NCI-H187 treated with DMSO at 0.1 percent for 48 hours (cell line): ENCODE data around the gene ATMIN.
A peak's percentile ranks its signal among the peaks of the same experiment; 100 is the strongest.

Experiments used
- DNase-seq: peaks from one replicate; lab custom pipeline; 2025; lab: John Stamatoyannopoulos, UW

ATMIN gene

DNA sequence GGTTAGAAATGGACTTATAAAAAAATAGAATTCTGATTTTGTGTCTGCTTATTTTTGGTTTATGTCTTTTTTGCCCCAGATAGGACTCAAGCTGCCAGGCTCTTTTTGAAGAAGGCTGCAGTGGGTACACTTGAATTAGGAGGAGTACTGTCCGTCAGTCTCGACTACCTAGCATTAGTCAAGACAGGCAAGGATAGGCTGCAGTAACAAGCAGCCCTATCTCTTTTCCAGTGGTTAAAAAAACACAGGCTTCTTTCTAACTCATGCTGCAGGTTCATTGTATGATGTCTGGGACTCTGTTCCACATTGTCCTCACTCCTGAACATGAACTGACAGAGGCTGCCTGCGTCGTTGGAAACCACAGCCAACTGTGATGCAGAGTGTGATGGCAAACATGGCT lies 33.4 kb downstream of the ATMIN start:
- no peak for DNase-seq

GRCh38 chr16:81070979-81071378 lies 35.3 kb downstream of the ATMIN start:
- no peak for DNase-seq

DNA sequence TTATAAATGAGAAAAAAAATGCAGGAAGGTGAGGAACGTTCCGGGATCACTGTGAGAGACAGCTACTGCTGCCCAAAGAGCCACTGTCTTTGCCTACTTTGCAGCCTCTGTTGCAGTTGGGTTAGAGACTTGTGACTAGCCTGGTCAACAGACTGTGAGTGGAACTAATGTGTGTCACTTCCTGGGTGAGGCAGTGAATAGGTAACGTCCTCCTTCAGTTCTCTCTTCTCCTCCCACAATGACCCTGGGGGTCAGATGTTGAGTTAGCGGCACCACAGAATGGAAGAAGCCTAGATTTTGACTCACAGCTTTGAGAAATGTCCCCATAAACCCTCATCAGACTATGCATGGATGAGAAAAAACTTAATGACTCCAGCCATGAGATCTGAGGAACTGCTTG lies 36.2 kb downstream of the ATMIN start:
- no peak for DNase-seq

DNA sequence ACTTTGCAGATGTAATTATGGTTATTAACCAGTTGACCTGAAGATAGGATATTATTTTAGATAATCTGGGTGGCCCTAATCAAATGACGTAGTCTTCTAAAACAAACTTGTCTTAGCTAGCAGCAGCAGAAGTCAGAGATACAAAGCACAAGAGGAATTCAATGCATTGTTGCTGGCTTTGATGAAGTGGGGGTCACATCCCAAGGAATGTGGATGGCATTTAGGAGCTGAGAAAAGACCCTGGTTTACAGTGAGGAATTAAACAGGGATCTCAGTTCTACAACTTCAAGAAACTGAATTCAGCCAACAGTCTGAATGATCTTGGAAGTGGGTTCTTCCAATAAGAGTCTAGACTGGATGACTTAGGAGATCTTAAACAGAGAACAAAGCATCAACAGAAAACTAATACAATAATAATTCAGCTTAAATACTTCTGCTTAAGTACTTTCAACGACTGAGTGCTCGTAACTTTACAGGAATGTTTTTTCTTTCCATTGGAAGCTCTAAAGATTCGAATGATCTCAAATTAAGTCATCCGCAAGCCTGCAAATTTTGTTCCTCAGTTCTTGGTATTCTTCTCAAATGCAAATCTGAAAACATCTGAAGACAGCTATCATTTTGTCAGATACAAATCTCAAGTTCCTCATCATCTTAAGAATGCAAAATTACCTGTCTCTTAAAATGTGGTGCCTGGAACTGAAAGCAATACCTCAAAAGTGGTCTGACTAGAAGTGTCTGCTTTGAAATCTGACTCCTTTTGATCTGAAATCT lies 38.1 kb downstream of the ATMIN start:
- no peak for DNase-seq

DNA sequence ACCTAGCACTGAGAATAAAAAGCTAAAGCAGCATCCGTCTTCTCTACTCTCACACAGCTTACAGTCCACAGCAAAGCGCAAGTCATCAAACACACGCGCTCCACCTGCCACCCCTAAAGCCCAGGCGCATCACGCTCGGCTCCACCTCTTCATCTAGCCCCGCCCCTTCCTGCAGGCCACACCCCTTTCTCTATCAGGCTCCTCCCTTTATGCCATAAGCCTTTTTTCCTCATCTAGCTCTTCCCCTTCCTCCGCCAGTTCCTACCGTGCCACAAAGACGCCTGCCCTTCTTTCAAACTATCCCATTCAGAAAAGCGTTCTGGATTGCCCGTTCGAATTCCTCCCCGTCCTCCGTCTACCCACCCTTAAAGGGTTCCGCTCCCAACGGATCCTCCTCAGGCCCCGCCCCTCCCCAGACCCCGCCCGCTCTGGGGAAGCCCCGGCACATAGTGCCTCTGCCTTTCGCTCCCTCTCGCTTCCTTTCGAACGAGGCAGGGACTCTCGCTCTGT lies 41.0 kb downstream of the ATMIN start:
- DNase-seq: peak; percentile 52

DNA sequence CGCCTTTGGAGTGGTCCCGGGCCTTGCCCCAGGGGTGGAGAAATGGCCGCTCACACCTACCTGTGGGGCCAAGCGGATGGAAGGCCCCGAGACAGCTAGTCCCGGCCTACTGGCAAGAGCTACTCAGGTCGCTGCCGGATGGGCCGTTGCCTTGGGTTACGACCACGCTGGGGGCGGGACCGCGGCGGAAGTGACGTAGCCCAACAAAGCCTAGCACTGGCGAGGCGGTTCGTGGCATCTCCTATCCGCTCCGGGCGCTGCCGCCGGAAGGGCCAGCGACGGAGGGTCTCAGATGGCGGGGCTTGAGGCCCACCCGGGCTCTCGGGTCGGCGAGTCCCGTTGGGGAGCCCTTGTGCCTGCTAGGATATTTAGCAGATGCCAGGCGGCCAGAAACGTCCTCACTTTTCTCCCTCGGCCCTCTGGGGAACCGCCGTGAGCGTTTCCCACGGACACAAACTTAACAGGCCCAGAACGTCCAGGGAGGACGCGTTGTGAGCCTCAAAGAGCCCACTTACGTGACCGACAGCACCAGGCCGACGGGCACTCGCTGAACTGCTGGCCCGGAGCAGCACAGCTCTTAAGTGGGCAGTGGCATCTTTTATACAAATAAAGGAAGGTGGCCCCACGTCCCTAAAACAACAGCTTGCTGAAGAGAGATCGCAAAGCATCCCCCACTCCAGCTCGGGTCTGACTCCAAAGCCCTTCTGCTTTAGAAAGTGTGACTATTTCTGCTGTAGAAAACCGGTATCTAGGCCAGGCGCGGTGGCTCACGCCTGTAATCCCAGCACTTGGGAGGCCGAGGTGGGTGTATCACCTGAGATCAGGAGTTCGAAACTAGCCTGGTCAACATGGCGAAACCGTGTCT lies 41.7 kb downstream of the ATMIN start, which contains the start of gene C16orf46:
TSS of gene C16orf46 (minus strand) at position 163 of the 865 bp plus-strand sequence. CDS start 13,283 bp downstream, outside the sequence.
- peak; percentile 25 for DNase-seq

DNA sequence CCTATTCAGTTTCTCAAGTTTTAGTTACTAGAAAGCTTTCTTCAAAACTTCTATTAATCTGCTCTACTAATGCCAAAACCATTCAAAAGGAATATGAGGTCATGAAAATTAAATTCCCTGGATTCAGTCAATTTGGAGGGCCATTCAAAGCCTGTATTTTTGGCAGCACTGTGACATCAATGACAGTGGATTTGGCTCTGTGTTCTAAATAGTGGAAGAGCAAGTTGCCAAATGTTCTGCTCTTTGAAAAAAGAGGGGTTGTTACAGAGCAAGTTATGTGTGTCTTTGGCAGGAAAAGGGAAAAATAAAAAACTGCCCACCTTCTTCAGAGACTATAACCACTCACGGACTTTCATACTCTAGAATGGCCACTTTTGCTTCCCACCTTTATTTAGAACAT lies 44.6 kb downstream of the ATMIN start:
- no peak for DNase-seq

DNA sequence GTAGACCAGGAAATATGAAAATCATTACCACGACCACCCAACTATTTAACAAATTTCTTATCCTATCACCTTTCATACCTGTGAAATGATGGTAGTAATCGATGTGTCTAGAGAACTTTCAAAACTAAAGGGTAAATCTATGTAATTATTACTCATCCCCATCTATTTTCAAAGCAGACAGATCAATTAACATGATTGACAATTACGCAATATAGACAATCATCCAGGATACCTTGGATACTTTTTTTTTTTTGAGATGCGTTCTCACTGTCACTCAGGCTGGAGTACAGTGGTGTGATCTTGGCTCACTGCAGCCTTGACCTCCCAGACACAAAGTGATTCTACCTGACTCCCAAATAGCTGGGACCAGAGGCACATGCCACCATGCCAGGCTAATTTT lies 45.4 kb downstream of the ATMIN start:
- no peak for DNase-seq

DNA sequence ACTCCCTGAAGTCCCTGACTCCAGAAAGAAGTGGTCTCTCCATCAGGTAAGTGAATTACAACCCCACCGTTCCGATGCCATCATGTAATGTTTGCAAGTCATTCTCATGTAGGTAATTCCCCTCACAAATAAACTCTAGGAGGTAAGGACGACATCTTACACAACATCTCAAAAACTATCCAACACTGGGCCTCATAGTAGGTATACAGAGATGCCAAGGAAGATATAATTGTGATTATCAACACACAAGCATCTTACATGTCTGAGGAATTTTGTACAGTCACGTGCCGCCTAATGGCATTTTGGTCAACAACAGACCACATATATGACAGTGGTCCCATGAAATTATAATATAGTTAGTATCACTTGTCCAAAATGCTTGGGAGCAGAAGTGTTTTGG lies 53.2 kb downstream of the ATMIN start:
- no peak for DNase-seq

GRCh38 chr16:81094771-81095251 lies 59.2 kb downstream of the ATMIN start:
- no peak for DNase-seq

DNA sequence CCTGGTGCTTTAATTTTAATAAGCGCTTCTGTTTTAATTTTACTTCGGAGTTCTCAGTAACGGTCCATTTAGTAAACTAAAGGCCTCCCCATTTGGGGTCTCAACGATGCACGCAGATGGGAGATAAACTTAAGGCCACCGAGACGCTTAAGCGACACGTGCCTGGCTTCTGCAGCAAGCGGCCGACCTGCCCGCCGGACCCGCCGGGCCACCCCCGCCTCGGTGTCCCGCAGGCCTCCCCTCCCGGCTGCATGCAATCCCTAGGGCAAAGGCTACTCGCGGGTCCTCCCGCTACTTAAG lies 60.0 kb downstream of the ATMIN start:
- DNase-seq: no peak

DNA sequence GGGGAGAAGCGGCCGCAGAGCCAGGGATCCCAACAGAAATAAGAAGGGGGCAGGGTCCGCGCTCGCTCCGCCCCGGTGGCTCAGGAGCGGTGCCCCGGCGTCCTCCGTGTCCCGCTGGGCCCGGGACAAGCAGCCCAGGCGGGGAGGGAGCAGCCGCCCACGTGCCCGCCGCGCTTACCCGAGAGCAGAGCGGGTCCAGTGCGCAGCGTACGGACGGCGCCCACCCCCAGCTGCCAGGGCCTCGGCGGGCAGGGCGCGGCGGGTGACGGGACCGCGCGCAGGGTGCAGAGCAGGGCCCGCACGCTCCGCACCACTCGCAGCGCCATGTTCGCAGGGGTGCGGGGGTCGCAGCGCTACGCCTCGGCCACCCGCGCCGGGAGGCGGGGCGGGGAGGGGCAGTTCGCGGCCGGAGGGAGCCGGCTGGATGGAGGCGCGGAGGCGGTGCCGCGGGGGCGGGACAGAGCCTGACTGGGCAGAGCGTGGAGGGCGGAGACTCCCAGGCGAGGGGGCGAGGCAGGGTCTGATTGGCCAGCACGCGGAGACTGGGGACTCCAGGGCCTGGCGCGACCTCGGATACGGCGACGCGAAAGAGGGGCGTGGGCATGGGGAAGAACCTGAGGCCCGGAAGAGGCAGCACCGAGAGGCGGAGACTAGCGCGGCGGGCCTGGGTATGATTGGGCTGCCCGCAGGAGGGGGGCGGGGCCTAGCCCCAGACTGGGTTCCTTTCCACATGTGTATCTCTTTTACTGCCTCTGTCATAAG lies 60.5 kb downstream of the ATMIN start, which contains the start of gene GCSH:
TSS of gene GCSH (minus strand) at position 443 of the 762 bp plus-strand sequence. CDS start at position 326, 117 bp downstream.
- peak; percentile 65 for DNase-seq

GRCh38 chr16:81096715-81097208 lies 61.1 kb downstream of the ATMIN start:
- DNase-seq: no peak
